Osteocyte (in vitro differentiated cells): ENCODE data around the gene MCAM. TPM values are rescaled to one million over a fixed set of nuclear protein-coding genes. Genes with fewer than 3 reads are reported as not detected.

Experiments
- DNase-seq: peaks from one replicate; pipeline ENCODE4 v3.0.0; 2021; ENCODE audit warnings: mixed read lengths; ENCODE audit not compliant: unreplicated experiment; ENCODE audit errors: extremely low spot score
- H3K27ac Mint-ChIP-seq: one replicate; pipeline ENCODE4 v1.8.0; 2021; ENCODE audit warnings: mild to moderate bottlenecking, mixed read lengths; ENCODE audit not compliant: unreplicated experiment
- H3K27me3 Mint-ChIP-seq: one replicate; pipeline ENCODE4 v1.8.0; 2021; ENCODE audit warnings: mixed read lengths; ENCODE audit not compliant: unreplicated experiment
- H3K36me3 Mint-ChIP-seq: one replicate; pipeline ENCODE4 v1.8.0; 2021; ENCODE audit warnings: mixed read lengths; ENCODE audit not compliant: unreplicated experiment
- H3K4me1 Mint-ChIP-seq: one replicate; pipeline ENCODE4 v1.8.0; 2021; ENCODE audit warnings: mixed read lengths; ENCODE audit not compliant: unreplicated experiment
- H3K4me3 Mint-ChIP-seq: one replicate; pipeline ENCODE4 v1.8.0; 2021; ENCODE audit warnings: mild to moderate bottlenecking, moderate library complexity, mixed read lengths; ENCODE audit not compliant: unreplicated experiment
- H3K9me3 Mint-ChIP-seq: one replicate; pipeline ENCODE4 v1.8.0; 2021; ENCODE audit warnings: mixed read lengths; ENCODE audit not compliant: unreplicated experiment
- total RNA-seq: library from RNA; stranded (reverse); gene quantifications from 2 replicates; pipeline ENCODE4 v1.2.1, GENCODE V29; 2021
- TF ChIP-seq, protein P1 (sequence below): fragments of 200-600 bp; sonication (generic); IDR thresholded peaks from 2 replicates; pipeline ENCODE4 v1.5.0; 2021; ENCODE audit warnings: antibody characterized with exemption, mild to moderate bottlenecking, moderate library complexity

Gene MCAM
- total RNA-seq, 1 donor from 2014 or later: 74.9 TPM

DNA sequence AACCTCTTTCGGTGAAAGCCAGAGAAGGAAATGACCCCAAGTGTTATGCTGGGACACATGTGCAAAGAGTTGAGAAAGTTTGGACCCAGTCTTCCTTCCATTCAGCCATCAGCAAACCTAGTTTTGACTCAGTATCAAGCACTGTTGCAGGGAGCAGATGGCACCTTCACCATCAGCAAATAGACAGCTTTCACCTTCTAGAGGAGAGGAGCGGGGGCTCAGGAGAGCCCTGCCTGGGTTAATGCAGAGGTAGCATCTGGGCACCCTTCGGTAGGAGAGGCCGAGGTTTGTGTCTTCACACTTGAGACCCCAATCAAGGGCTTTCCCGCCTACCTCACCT, 45.8 kb upstream of the MCAM start:
- DNase-seq: no peak
- Mint-ChIP-seq H3K4me1 (peaks cover 28% of the 10 kb centered on the region), H3K27me3 (peaks cover 25% of the 10 kb centered on the region), H3K9me3 (no peaks in the 10 kb centered on the region), H3K27ac (no peak overlapping the region), H3K4me3 (peak overlapping the region; percentile 14), H3K36me3 (no peaks in the 10 kb centered on the region)
- TF ChIP-seq, protein P1, sequence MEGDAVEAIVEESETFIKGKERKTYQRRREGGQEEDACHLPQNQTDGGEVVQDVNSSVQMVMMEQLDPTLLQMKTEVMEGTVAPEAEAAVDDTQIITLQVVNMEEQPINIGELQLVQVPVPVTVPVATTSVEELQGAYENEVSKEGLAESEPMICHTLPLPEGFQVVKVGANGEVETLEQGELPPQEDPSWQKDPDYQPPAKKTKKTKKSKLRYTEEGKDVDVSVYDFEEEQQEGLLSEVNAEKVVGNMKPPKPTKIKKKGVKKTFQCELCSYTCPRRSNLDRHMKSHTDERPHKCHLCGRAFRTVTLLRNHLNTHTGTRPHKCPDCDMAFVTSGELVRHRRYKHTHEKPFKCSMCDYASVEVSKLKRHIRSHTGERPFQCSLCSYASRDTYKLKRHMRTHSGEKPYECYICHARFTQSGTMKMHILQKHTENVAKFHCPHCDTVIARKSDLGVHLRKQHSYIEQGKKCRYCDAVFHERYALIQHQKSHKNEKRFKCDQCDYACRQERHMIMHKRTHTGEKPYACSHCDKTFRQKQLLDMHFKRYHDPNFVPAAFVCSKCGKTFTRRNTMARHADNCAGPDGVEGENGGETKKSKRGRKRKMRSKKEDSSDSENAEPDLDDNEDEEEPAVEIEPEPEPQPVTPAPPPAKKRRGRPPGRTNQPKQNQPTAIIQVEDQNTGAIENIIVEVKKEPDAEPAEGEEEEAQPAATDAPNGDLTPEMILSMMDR: no peak

DNA sequence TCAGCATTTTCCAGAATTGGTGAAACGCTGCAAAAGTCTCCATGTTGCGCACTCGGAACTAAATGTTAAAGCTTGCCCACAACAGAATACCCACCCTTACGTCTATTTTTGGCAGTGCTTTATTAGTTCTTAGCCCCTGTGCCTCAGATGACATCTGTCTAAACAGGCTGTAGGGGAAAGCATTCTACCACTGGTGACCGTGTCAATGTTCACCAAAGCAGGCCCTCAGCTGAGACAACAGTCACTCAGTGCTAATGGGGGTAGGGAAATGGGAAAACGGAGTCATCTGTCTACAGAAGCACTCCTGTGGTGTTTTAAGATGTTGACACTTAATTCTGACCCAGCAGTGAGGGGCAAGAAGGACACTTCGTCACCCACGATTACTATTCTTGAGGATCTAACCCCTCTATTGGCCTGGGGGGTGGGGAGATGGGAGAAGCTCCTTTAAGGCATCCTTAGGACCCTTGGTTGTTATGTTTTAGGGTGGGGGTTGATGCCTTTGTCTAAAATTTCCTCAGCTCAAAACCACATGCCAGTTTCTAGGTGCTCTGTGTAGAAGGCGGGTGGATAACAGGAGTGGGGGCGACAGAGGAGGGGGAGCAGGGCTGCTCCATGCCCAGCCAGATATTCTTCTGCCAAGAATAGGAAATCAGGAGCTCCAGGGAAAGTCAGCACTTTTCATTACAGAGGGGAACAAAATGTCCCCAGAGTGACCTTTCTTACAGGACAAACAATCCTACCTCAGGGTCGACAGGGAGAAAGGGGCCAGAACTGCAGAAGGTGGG, 45.2 kb upstream of the MCAM start:
- no peak overlapping the region for H3K4me3 Mint-ChIP-seq
- TF ChIP-seq, protein P1: no peak

DNA sequence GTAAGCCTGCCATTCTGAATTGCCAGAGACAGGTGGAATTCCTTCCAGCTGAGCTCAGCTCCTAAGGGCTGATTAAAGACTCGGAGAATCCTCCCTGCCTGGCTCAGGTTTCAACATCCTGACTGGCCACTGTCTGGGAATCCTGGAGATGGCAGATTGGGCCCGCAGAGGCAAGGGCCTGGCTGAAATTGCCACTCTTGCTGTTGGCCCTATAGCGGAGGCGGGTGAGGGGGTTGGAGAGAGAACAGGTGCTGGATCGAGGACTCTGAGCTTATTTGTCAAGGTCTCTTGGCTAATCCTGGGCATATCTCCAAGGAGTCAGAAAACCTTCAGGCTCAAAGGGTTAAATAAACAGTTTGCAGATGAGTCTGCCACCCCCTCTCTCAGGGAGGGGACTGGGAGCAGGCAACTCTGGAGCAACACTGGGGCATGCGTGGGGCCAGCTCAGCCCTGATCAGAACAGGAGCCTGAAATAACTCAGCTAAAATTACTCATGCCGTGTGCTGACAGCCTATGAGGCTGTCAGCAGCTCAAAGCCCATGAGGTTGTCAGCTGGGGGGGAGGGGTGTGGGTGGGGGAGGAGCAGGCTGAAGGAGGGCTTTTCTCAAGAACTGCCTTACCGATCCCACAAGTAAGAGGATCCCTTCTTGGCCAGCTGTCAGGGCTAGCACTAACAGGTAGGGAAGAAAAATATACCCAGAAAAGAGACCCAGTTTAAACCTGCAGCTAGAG, 44.3 kb upstream of the MCAM start:
- peaks cover 33% of the 10 kb centered on the region for H3K4me1 Mint-ChIP-seq
- TF ChIP-seq, protein P1: no peak
- H3K27ac Mint-ChIP-seq: no peak overlapping the region
- peaks cover 14% of the 10 kb centered on the region for H3K27me3 Mint-ChIP-seq
- no peaks in the 10 kb centered on the region for H3K36me3 Mint-ChIP-seq
- DNase-seq: no peak
- no peaks in the 10 kb centered on the region for H3K9me3 Mint-ChIP-seq
- H3K4me3 Mint-ChIP-seq: no peak overlapping the region

More for the DNA sequence above, 45.2 kb upstream of the MCAM start:
- H3K9me3 Mint-ChIP-seq: no peaks in the 10 kb centered on the region
- H3K36me3 Mint-ChIP-seq: no peaks in the 10 kb centered on the region
- peaks cover 28% of the 10 kb centered on the region for H3K4me1 Mint-ChIP-seq
- DNase-seq: no peak
- no peak overlapping the region for H3K27ac Mint-ChIP-seq
- H3K27me3 Mint-ChIP-seq: peaks cover 23% of the 10 kb centered on the region

DNA sequence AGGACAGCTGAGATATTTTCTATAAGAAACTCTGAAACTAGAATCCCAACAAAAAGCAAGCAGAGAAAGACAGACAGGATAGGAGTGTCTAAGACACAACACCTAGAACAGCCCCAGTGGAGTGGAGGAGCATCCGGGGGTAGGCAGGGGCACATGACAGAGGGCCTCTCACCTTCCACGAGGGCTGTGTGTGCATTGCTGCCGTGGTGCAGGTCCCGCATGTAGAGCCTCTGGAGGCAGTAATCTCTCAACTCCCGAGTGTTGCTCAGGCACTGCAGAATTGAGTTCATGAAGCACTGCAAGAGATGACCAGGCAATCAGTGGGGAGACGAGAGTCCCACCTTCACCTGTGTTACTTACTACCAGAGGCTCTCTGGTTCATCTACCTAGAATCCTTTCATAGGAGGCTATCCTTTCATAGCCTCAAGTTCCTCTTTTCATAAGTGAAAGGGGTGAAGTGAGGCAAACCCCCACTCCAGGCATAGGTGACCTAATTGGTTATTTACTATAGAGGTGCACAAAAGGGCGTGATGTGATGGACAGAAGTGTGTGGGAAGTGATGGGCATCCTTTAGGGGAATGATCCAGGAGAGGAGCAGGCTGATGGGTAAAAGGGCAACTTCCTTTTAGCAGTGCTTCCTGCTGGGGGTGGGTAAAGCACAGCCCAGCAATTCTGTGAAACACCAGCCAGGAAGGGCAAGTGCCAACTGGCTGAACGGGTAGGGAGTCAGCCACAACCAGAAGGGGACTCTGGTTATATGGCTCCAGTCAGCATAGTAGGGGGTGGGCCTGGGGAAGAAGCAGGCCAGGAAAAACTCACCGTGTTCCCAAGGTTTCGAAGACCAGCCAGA, 42.7 kb upstream of the MCAM start:
- Mint-ChIP-seq H3K27ac (no peak overlapping the region), H3K9me3 (no peaks in the 10 kb centered on the region), H3K36me3 (no peaks in the 10 kb centered on the region), H3K4me3 (no peak overlapping the region), H3K27me3 (peaks cover 2% of the 10 kb centered on the region), H3K4me1 (peaks cover 31% of the 10 kb centered on the region)
- TF ChIP-seq, protein P1: no peak
- DNase-seq: no peak
